GM13977 (cell line): ENCODE data around the gene TNN.
"Not testable (repeated sequence)": the region's sequence is repeated elsewhere in the genome, so short reads cannot be mapped to it uniquely, and the experiment has no call there.

Experiments
- DNase-seq: peaks from one replicate; pipeline ENCODE4 v3.0.0; 2012; ENCODE audit warnings: low spot score
- in situ Hi-C: fragments of 300-500 bp; cut with MboI; formaldehyde crosslinking; loops from one replicate; pipeline ENCODE4 v1.12.0; 2022; ENCODE audit warnings: low sequenced_read_pairs, low pct_unique_long_range_greater_than_20kb, mixed read lengths, inconsistent platforms; ENCODE audit not compliant: unreplicated experiment
- TF ChIP-seq, protein P1 (sequence below): IDR thresholded peaks from 2 replicates; pipeline ENCODE4 v1.5.1; 2012; ENCODE audit warnings: mild to moderate bottlenecking, control low read depth; ENCODE audit not compliant: insufficient read depth; ENCODE audit errors: extremely low read depth, missing control alignments

TNN gene, protein sequence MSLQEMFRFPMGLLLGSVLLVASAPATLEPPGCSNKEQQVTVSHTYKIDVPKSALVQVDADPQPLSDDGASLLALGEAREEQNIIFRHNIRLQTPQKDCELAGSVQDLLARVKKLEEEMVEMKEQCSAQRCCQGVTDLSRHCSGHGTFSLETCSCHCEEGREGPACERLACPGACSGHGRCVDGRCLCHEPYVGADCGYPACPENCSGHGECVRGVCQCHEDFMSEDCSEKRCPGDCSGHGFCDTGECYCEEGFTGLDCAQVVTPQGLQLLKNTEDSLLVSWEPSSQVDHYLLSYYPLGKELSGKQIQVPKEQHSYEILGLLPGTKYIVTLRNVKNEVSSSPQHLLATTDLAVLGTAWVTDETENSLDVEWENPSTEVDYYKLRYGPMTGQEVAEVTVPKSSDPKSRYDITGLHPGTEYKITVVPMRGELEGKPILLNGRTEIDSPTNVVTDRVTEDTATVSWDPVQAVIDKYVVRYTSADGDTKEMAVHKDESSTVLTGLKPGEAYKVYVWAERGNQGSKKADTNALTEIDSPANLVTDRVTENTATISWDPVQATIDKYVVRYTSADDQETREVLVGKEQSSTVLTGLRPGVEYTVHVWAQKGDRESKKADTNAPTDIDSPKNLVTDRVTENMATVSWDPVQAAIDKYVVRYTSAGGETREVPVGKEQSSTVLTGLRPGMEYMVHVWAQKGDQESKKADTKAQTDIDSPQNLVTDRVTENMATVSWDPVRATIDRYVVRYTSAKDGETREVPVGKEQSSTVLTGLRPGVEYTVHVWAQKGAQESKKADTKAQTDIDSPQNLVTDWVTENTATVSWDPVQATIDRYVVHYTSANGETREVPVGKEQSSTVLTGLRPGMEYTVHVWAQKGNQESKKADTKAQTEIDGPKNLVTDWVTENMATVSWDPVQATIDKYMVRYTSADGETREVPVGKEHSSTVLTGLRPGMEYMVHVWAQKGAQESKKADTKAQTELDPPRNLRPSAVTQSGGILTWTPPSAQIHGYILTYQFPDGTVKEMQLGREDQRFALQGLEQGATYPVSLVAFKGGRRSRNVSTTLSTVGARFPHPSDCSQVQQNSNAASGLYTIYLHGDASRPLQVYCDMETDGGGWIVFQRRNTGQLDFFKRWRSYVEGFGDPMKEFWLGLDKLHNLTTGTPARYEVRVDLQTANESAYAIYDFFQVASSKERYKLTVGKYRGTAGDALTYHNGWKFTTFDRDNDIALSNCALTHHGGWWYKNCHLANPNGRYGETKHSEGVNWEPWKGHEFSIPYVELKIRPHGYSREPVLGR (N-terminal part only)

DNA sequence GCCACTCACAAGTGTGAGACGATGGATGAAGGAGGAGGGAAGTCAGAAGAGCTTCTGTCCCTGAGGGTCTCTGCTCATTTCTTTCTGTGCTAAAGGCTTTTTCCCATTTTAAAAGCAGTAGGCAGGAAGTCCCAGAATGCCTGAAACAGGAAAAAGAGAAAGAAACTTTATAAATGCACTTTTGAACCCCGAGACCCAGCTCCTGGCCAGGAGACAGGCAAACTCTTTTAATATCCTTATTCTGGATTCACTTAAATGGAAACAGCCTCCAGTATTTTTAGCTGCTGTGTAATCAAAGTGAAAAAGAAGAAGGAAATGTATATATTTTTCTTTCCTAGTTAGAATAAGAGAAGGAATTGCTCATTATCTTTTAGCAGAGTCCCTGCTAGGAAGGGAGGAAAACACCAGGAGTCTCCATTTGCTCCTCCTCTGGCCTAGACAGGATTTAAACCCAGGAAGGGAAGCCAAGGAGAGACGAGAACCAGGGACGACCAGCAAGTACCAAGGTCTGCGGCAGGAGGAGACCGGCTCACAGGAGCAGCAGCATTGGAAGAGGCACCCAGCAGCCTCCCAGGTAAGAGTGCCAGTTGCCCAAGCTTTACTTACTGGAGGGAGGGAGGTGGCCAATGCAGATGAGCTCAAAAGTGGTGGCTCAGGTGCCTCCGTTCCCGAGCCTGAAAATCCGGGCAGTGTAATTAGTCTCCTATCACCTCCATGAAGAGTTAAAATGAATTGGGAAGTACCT lies at the start of gene TNN:
TSS of gene TNN (plus strand) at position 472 of the 745 bp plus-strand sequence. CDS start 9,586 bp downstream, outside the sequence.
- TF ChIP-seq, protein P1, sequence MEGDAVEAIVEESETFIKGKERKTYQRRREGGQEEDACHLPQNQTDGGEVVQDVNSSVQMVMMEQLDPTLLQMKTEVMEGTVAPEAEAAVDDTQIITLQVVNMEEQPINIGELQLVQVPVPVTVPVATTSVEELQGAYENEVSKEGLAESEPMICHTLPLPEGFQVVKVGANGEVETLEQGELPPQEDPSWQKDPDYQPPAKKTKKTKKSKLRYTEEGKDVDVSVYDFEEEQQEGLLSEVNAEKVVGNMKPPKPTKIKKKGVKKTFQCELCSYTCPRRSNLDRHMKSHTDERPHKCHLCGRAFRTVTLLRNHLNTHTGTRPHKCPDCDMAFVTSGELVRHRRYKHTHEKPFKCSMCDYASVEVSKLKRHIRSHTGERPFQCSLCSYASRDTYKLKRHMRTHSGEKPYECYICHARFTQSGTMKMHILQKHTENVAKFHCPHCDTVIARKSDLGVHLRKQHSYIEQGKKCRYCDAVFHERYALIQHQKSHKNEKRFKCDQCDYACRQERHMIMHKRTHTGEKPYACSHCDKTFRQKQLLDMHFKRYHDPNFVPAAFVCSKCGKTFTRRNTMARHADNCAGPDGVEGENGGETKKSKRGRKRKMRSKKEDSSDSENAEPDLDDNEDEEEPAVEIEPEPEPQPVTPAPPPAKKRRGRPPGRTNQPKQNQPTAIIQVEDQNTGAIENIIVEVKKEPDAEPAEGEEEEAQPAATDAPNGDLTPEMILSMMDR = no peak
- in situ Hi-C loops = no loop called here
- no peak for DNase-seq

DNA sequence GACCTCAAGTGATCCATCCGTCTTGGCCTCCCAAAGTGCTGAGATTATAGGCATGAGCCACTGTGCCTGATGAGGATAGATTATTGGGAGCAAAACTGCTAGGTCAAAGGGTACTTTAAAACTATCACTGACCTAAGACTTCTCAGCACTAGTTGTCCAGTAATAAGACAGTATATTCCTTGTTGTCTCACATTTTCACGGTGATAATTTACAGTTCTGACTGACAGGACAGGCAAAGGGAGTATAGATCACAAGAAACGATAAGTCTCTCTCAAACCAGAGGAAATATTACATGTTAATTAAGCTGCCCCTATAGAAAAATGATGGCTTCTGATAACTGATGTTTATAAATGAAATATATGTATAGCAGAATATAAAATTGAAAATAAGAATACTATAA lies 48.1 kb upstream of the TNN start:
- in situ Hi-C loops = no loop called here
- DNase-seq = no peak
- TF ChIP-seq, protein P1 = no peak

DNA sequence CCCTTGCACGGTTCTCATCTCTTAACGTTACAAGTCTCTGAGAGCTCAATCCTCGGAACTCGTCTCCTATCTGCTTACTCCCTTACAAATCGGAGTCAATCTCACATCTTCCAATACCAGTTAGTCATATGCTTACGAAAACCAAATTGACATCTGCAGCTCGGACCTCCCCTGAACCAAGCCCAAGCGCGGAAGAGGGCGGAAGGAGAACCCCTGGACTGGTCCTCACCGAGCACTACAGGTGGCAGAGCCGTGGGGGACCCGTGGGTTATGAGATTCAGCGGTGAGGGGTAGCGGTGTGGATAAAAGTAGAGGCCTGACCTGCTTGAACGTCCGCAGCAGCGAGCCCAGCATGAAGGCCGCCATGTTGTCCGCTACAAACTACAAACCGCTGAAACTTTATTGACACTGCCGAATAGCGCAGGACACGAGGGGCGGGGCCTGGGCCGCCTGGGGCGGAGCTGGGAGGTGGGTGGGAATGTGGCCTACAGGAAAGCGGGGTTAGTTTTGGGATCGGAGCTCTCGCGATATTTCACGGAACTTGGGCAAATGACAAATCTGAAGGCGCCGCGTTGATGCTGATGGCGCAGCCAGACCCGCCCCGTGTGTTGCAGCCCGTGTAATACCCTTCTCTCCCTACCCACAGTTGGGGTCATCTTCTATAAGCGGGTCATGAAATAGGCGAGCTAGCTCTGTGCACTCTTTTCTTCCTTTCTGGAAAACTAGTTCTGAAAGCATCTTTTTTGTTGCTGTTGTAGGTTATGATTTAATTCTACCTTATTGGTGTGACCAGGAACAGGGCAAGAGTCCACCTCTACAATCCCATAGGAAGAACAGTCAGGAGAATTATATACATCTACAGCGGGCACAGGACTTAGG lies 44.4 kb upstream of the TNN start, which contains the start of gene MRPS14:
TSS of gene MRPS14 (minus strand) at position 383 of the 879 bp plus-strand sequence. CDS start at position 366, 17 bp downstream.
- peak; percentile 91 for DNase-seq
- in situ Hi-C loops = loop anchor here (10.0 kb wide), 1 partner anchor 122 kb away; no protein-coding TSS in a partner anchor
- TF ChIP-seq, protein P1 = no peak

DNA sequence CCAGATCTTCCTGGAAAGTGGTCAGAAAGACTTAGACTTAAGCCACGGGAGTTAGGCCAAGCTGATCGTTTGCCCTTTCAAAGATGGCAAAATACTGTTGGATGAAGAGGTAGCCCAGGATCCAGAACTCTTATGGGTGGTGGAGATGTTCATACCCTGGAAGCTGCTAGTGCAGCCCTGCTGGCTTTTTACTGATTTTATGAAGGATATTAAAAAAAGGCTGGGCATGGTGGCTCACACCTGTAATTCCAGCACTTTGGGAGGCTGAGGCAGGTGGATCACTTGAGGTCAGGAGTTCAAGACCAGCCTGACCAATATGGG lies 43.8 kb upstream of the TNN start:
- in situ Hi-C loops = loop anchor here (10.0 kb wide), 1 partner anchor 121 kb away; no protein-coding TSS in a partner anchor
- not testable (repeated sequence) for DNase-seq

DNA sequence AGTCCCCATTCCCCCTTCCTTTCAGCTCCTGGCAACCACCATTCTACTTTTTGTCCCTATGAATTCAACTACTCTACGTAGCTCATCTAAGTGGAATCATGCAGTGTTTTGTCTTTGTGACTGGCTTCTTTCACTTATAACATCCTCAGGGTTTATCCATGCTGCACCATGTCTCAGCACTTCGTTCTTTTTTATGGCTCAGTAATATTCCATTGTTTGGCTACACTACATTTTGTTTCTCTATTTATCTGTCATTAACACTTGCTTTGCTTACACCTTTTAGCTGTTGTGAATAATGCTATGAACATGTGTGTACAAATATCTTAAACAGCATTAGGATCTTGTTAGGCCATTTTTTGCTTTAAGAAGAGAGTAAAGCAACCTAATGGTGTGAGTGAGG lies 42.9 kb upstream of the TNN start:
- in situ Hi-C loops = loop anchor here (10.0 to 25.0 kb wide), 2 partner anchors 120 to 313 kb away; no protein-coding TSS in a partner anchor
- DNase-seq = no peak
- TF ChIP-seq, protein P1 = no peak
